OCI-LY7 (cell line): Measurements from ENCODE around the gene VPS13D. TPM values are rescaled to one million over a fixed set of nuclear protein-coding genes. Genes with fewer than 3 reads are reported as not detected.

Experiments used
- BruUV-seq: library from RNA; stranded (reverse); fragments of 400-500 nt; replicated peaks from 2 replicates; lab custom pipeline; 2021; lab: Mats Ljungman, UMichigan
- CTCF ChIA-PET: fragments of 300-600 bp; sonication (Branson Sonifier 250); formaldehyde crosslinking; loops from one replicate; lab custom pipeline; 2022; ENCODE audit warnings: antibody characterized with exemption; ENCODE audit not compliant: unreplicated experiment; lab: Charles Lee
- POLR2A ChIA-PET: fragments of 300-600 bp; sonication (Branson Sonifier 250); formaldehyde crosslinking; loops from one replicate; lab custom pipeline; 2022; ENCODE audit warnings: antibody characterized with exemption; lab: Charles Lee
- DNase-seq: peaks from one replicate; pipeline ENCODE4 v3.0.0-alpha.2; 2015; ENCODE audit warnings: low spot score
- H2AFZ ChIP-seq: fragments of 200-600 bp; sonication (generic), shearing (Covaris generic); 2 replicates; pipeline ENCODE4 v1.6.1; 2014; ENCODE audit warnings: mild to moderate bottlenecking, antibody characterized with exemption, low read length, moderate library complexity
- H3K27ac ChIP-seq: fragments of 200-600 bp; sonication (generic); 2 replicates; pipeline ENCODE4 v1.5.1; 2014; ENCODE audit warnings: mixed run types, low read depth, mild to moderate bottlenecking, moderate library complexity, low read length, inconsistent platforms; ENCODE audit not compliant: poor library complexity, severe bottlenecking
- H3K36me3 ChIP-seq: fragments of 200-600 bp; sonication (generic); 2 replicates; pipeline ENCODE4 v1.6.1; 2014; ENCODE audit warnings: mild to moderate bottlenecking, antibody characterized with exemption, low read length, moderate library complexity, mixed read lengths; ENCODE audit not compliant: insufficient read depth
- H3K4me1 ChIP-seq: fragments of 200-600 bp; sonication (generic); 2 replicates; pipeline ENCODE4 v1.5.1; 2014; ENCODE audit warnings: mild to moderate bottlenecking, low read length; ENCODE audit not compliant: insufficient read depth, poor library complexity, severe bottlenecking
- H3K4me2 ChIP-seq: fragments of 200-600 bp; sonication (generic); 2 replicates; pipeline ENCODE4 v1.6.1; 2014; ENCODE audit warnings: mild to moderate bottlenecking, low read length
- H3K4me3 ChIP-seq: fragments of 200-600 bp; sonication (generic); 2 replicates; pipeline ENCODE4 v1.5.1; 2014; ENCODE audit warnings: mild to moderate bottlenecking, low read depth, low read length; ENCODE audit not compliant: poor library complexity, severe bottlenecking
- H3K79me2 ChIP-seq: fragments of 200-600 bp; sonication (generic); 2 replicates; pipeline ENCODE4 v1.6.1; 2016; ENCODE audit warnings: low read depth, mild to moderate bottlenecking, low read length, moderate library complexity, mixed read lengths; ENCODE audit not compliant: insufficient read depth
- H3K9me2 ChIP-seq: fragments of 200-600 bp; sonication (generic); 2 replicates; pipeline ENCODE4 v1.6.1; 2016; ENCODE audit warnings: mild to moderate bottlenecking, low read length, mixed read lengths; ENCODE audit not compliant: insufficient read depth
- H3K9me3 ChIP-seq: fragments of 200-600 bp; sonication (generic); 2 replicates; pipeline ENCODE4 v1.6.1; 2014; ENCODE audit warnings: mild to moderate bottlenecking, mixed run types, low read length, mixed read lengths
- H4K20me1 ChIP-seq: fragments of 200-600 bp; sonication (generic); 2 replicates; pipeline ENCODE4 v1.6.1; 2014; ENCODE audit warnings: mild to moderate bottlenecking, antibody characterized with exemption, low read length, moderate library complexity, mixed read lengths; ENCODE audit not compliant: insufficient read depth
- EZH2phosphoT487 ChIP-seq: fragments of 200-600 bp; sonication (generic); IDR thresholded peaks from 2 replicates; pipeline ENCODE4 v1.6.1; 2018; ENCODE audit warnings: low read depth, borderline replicate concordance, mild to moderate bottlenecking, mixed run types, antibody characterized with exemption, low read length, moderate library complexity, mixed read lengths
- intact Hi-C: fragments of 100-400 bp; cut with micrococcal nuclease; formaldehyde crosslinking; loops from one replicate; pipeline ENCODE4 v1.10.0; 2022; ENCODE audit not compliant: unreplicated experiment
- total RNA-seq, 2 experiments: library from RNA; depleted of rRNA in 1 of 2; stranded (reverse); fragments of >200 nt in 1 of 2; shearing (Covaris generic) in 1 of 2; gene quantifications; 2 replicates each; pipeline ENCODE4 v1.2.3, GENCODE V29; 2014 to 2022
- TF ChIP-seq, protein P1 (sequence below): fragments of 200-600 bp; sonication (generic); conservative IDR thresholded peaks from 2 replicates; pipeline ENCODE4 v1.5.1; 2014; ENCODE audit warnings: mild to moderate bottlenecking, antibody characterized with exemption, low read length, moderate library complexity, mixed read lengths

VPS13D gene
- total RNA-seq, 2 experiments from 2014 or later: 23.9 to 39.2 TPM

- POLR2A ChIA-PET: interaction anchor here (1.5 kb wide), 1 partner anchor 9 kb away, joined by 6 read pairs; no protein-coding TSS in a partner anchor
- no peak overlapping the region for H3K4me2 ChIP-seq
- H3K27ac ChIP-seq: no peak overlapping the region
- intact Hi-C loops: no loop called here
- no peaks in the 10 kb centered on the region for H4K20me1 ChIP-seq
- H3K4me1 ChIP-seq: no peaks in the 10 kb centered on the region
- DNase-seq: peak; percentile 4
- no TSS peak for BruUV-seq
- no peaks in the 10 kb centered on the region for H3K9me3 ChIP-seq
- H3K79me2 ChIP-seq: no peaks in the 10 kb centered on the region
- H3K36me3 ChIP-seq: peaks cover 38% of the 10 kb centered on the region
- TF ChIP-seq, protein P1, sequence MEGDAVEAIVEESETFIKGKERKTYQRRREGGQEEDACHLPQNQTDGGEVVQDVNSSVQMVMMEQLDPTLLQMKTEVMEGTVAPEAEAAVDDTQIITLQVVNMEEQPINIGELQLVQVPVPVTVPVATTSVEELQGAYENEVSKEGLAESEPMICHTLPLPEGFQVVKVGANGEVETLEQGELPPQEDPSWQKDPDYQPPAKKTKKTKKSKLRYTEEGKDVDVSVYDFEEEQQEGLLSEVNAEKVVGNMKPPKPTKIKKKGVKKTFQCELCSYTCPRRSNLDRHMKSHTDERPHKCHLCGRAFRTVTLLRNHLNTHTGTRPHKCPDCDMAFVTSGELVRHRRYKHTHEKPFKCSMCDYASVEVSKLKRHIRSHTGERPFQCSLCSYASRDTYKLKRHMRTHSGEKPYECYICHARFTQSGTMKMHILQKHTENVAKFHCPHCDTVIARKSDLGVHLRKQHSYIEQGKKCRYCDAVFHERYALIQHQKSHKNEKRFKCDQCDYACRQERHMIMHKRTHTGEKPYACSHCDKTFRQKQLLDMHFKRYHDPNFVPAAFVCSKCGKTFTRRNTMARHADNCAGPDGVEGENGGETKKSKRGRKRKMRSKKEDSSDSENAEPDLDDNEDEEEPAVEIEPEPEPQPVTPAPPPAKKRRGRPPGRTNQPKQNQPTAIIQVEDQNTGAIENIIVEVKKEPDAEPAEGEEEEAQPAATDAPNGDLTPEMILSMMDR: peak; percentile 82
- no peak for TF ChIP-seq EZH2phosphoT487
- H3K9me2 ChIP-seq: no peaks in the 10 kb centered on the region
- no peak overlapping the region for H3K4me3 ChIP-seq
- CTCF ChIA-PET: no interaction called here
- H2AFZ ChIP-seq: no peak overlapping the region
Measured at GRCh38 chr1:12244078-12244477, 14.2 kb downstream of the VPS13D start.

DNA sequence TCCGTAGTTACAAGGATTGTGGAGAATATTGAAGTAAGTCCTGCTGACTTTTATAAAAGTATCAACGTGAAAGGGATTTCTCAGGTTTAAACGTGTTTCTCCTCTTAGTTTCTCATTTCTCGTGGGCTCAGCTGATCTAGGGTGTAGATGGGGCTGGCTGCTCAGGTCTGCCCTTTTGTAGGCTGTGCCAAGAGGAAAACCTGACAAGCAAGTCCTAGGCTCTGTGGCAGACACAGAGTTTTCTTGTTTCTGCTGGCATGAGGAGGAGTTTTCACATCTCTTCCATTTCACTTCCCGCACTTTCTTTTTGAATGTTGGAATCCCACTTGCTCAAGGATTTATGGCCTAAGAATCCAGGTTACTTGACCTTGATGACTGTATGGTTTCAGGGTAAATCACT is 14.8 kb downstream of the VPS13D start:
- Histone ChIP-seq H3K27ac (no peak overlapping the region), H3K9me3 (no peaks in the 10 kb centered on the region), H3K36me3 (peaks cover 43% of the 10 kb centered on the region), H3K79me2 (no peaks in the 10 kb centered on the region), H3K4me2 (no peak overlapping the region), H4K20me1 (no peaks in the 10 kb centered on the region), H3K4me3 (no peak overlapping the region), H2AFZ (no peak overlapping the region), H3K4me1 (no peaks in the 10 kb centered on the region), H3K9me2 (no peaks in the 10 kb centered on the region)
- ChIA-PET POLR2A (no interaction called here), CTCF (no interaction called here)
- intact Hi-C loops: no loop called here
- DNase-seq: no peak
- TF ChIP-seq EZH2phosphoT487: no peak
- TF ChIP-seq, protein P1: no peak
- BruUV-seq: no TSS peak

- no peaks in the 10 kb centered on the region for H3K79me2 ChIP-seq
- TF ChIP-seq, protein P1: no peak
- TF ChIP-seq EZH2phosphoT487: no peak
- no peaks in the 10 kb centered on the region for H3K4me1 ChIP-seq
- H3K36me3 ChIP-seq: peaks cover 49% of the 10 kb centered on the region
- H4K20me1 ChIP-seq: no peaks in the 10 kb centered on the region
- POLR2A ChIA-PET: interaction anchor here (0.6 kb wide), 1 partner anchor 1000 kb away, joined by 3 read pairs; no protein-coding TSS in a partner anchor
- H3K27ac ChIP-seq: no peak overlapping the region
- no peaks in the 10 kb centered on the region for H3K9me2 ChIP-seq
- no peak for DNase-seq
- CTCF ChIA-PET: no interaction called here
- no peak overlapping the region for H3K4me2 ChIP-seq
- no peaks in the 10 kb centered on the region for H3K9me3 ChIP-seq
- no TSS peak for BruUV-seq
- H2AFZ ChIP-seq: no peak overlapping the region
- intact Hi-C loops: no loop called here
- no peak overlapping the region for H3K4me3 ChIP-seq
Measured at GRCh38 chr1:12245116-12245515, 15.3 kb downstream of the VPS13D start.
